Suppressor macrophage treated with lipopolysaccharide for 4 hours (primary cell): ENCODE measurements around the gene SEMA6B.
A peak's percentile ranks its signal among the peaks of the same experiment; 100 is the strongest.

Source experiments
- DNase-seq: peaks from one replicate; pipeline ENCODE4 v3.0.0-alpha.2; 2020

Gene SEMA6B

GRCh38 chr19:4504891-4505569, 54.5 kb downstream of the SEMA6B start:
- DNase-seq, result peak; percentile 87

GRCh38 chr19:4504297-4504701, 55.2 kb downstream of the SEMA6B start:
- DNase-seq, result no peak

- DNase-seq, result no peak
Observed at GRCh38 chr19:4503825-4504170, 55.7 kb downstream of the SEMA6B start.

- DNase-seq, result no peak
Observed at GRCh38 chr19:4503132-4503824, 56.2 kb downstream of the SEMA6B start.

- no peak for DNase-seq
Observed at GRCh38 chr19:4502282-4503131, 57.0 kb downstream of the SEMA6B start.

- no peak for DNase-seq
Observed at GRCh38 chr19:4501691-4502090, 57.8 kb downstream of the SEMA6B start.

- no peak for DNase-seq
Observed at GRCh38 chr19:4500841-4501591, 58.5 kb downstream of the SEMA6B start.

- DNase-seq, result no peak
Observed at GRCh38 chr19:4499855-4500254, 59.6 kb downstream of the SEMA6B start.

- DNase-seq, result no peak
Observed at GRCh38 chr19:4499318-4499717, 60.2 kb downstream of the SEMA6B start.

GRCh38 chr19:4498694-4499093, 60.8 kb downstream of the SEMA6B start:
- DNase-seq, result no peak

GRCh38 chr19:4497770-4498389, 61.6 kb downstream of the SEMA6B start:
- DNase-seq, result no peak

GRCh38 chr19:4496304-4496703, 63.2 kb downstream of the SEMA6B start:
- no peak for DNase-seq

GRCh38 chr19:4495471-4495870, 64.0 kb downstream of the SEMA6B start:
- no peak for DNase-seq

- no peak for DNase-seq
Observed at GRCh38 chr19:4494691-4495064, 64.8 kb downstream of the SEMA6B start.

GRCh38 chr19:4493929-4494690, 65.4 kb downstream of the SEMA6B start:
- no peak for DNase-seq

GRCh38 chr19:4493104-4493928, 66.2 kb downstream of the SEMA6B start:
- DNase-seq, result no peak
